ENCODE data around the gene TWNK.

GRCh38 chr10:101015582-101015973, 28.2 kb downstream of the TWNK start:
- TF ChIP-seq SUZ12 (IDR thresholded peaks at IDR 0.05; ENCODE audit: extremely low read depth, insufficient read depth, insufficient read length) (no peak), ZNF274 (IDR thresholded peaks at IDR 0.05; ENCODE audit: low read depth, low read length) (no peak)
